Measurements from ENCODE around the gene AKAP6.

The AKAP6 gene

DNA sequence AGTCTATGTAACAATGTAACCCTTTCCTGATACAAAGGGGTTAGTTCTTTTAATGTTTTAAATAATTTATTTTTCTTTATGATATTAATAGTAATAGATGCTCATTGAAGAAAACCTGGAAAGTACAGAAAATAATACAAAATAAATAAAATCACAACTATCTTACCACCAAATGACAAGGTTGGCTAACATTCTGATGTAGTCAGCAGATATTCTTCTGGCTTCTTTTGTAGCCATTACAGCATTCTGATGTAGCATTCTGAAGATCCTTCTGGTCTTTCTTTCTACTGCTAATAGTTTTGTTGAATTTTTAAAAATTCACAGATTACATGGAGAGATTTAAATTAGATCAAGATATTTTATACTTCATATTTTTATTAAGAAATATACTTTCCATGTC, 301.6 kb downstream of the AKAP6 start:
- Histone ChIP-seq H3K27ac (no peak overlapping the region), H3K4me1 (ENCODE audit: low read depth, poor library complexity, severe bottlenecking) (peaks cover 6% of the 10 kb centered on the region), H3K4me2 (no peak overlapping the region), H3K27me3 (ENCODE audit: insufficient read depth, low read depth) (no peaks in the 10 kb centered on the region), H3K9ac (no peak overlapping the region), H3K79me2 (ENCODE audit: insufficient read depth, low read depth) (no peaks in the 10 kb centered on the region), H2AFZ (ENCODE audit: low read depth) (no peak overlapping the region), H4K20me1 (ENCODE audit: insufficient read depth) (no peaks in the 10 kb centered on the region), H3K4me3 (IDR thresholded peaks at IDR 0.05; ENCODE audit: insufficient read depth, low read depth, low read length) (no peak overlapping the region), H3K36me3 (ENCODE audit: insufficient read depth) (no peaks in the 10 kb centered on the region)
- TF ChIP-seq, protein P1, sequence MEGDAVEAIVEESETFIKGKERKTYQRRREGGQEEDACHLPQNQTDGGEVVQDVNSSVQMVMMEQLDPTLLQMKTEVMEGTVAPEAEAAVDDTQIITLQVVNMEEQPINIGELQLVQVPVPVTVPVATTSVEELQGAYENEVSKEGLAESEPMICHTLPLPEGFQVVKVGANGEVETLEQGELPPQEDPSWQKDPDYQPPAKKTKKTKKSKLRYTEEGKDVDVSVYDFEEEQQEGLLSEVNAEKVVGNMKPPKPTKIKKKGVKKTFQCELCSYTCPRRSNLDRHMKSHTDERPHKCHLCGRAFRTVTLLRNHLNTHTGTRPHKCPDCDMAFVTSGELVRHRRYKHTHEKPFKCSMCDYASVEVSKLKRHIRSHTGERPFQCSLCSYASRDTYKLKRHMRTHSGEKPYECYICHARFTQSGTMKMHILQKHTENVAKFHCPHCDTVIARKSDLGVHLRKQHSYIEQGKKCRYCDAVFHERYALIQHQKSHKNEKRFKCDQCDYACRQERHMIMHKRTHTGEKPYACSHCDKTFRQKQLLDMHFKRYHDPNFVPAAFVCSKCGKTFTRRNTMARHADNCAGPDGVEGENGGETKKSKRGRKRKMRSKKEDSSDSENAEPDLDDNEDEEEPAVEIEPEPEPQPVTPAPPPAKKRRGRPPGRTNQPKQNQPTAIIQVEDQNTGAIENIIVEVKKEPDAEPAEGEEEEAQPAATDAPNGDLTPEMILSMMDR (conservative IDR thresholded peaks at IDR 0.05; ENCODE audit: low read depth, low read length) = no peak

DNA sequence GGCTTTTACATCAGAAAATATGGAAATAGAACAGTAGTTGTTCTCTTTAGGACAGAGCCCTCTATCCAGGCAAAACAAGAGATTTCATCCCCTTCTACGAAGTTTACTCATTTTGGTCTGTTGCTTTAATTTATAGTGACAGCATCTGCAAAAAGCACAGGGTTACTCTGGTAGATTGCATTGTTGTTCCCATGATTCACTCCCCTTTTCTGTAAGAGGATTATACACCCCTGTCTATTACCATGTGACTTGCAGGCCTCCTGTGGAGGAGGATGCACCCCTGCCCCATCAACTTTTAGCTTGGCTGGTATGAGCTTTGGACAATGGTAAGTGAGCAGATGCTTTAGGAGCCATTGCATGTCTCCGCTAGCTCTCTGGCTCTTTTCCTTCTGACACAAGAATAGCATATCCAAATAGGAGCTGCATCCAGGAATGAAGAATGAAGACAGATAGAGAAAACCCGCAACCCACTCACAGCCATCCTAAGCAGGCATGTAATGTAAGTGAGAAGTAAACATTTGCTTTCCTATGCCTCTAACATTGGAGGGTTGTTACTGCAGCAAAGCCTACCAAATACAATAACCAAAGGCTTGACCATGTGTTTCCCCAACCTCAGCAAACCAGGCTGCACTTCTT, 304.2 kb downstream of the AKAP6 start:
- no peak overlapping the region for H3K9ac ChIP-seq
- no peaks in the 10 kb centered on the region for H3K36me3 ChIP-seq (ENCODE audit: insufficient read depth)
- no peaks in the 10 kb centered on the region for H3K79me2 ChIP-seq (ENCODE audit: insufficient read depth, low read depth)
- no peaks in the 10 kb centered on the region for H4K20me1 ChIP-seq (ENCODE audit: insufficient read depth)
- H3K4me1 ChIP-seq (ENCODE audit: low read depth, poor library complexity, severe bottlenecking) = peaks cover 9% of the 10 kb centered on the region
- TF ChIP-seq, protein P1 (conservative IDR thresholded peaks at IDR 0.05; ENCODE audit: low read depth, low read length) = no peak
- no peak overlapping the region for H3K4me3 ChIP-seq (IDR thresholded peaks at IDR 0.05; ENCODE audit: insufficient read depth, low read depth, low read length)
- no peak overlapping the region for H2AFZ ChIP-seq (ENCODE audit: low read depth)
- H3K27me3 ChIP-seq (ENCODE audit: insufficient read depth, low read depth) = no peaks in the 10 kb centered on the region
- H3K27ac ChIP-seq = no peak overlapping the region
- no peak overlapping the region for H3K4me2 ChIP-seq

DNA sequence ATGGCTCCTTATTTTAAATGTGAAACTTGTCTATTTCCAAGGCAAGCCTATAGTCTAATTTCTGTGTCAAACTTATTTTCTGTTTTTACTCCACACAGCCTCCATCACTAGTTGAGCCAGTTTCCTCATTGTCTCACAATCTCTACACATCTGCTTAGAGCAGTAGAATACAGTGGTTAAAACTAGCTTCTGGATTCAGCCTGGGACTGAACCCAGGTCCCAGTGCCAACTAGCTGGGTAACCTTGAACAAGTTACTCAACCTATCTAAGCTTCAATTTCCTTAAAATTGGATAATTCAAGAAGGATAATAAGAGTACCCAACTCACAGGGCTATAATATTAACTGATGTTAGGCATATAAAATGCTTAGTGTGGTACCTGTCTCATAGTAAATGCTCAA, 304.8 kb downstream of the AKAP6 start:
- H3K27ac ChIP-seq = no peak overlapping the region
- H3K4me3 ChIP-seq (IDR thresholded peaks at IDR 0.05; ENCODE audit: insufficient read depth, low read depth, low read length) = no peak overlapping the region
- no peak overlapping the region for H3K9ac ChIP-seq
- no peak overlapping the region for H2AFZ ChIP-seq (ENCODE audit: low read depth)
- no peaks in the 10 kb centered on the region for H3K79me2 ChIP-seq (ENCODE audit: insufficient read depth, low read depth)
- H3K4me1 ChIP-seq (ENCODE audit: low read depth, poor library complexity, severe bottlenecking) = peaks cover 9% of the 10 kb centered on the region
- TF ChIP-seq, protein P1 (conservative IDR thresholded peaks at IDR 0.05; ENCODE audit: low read depth, low read length) = no peak
- H3K4me2 ChIP-seq = no peak overlapping the region
- H3K36me3 ChIP-seq (ENCODE audit: insufficient read depth) = no peaks in the 10 kb centered on the region
- H4K20me1 ChIP-seq (ENCODE audit: insufficient read depth) = no peaks in the 10 kb centered on the region
- H3K27me3 ChIP-seq (ENCODE audit: insufficient read depth, low read depth) = no peaks in the 10 kb centered on the region

DNA sequence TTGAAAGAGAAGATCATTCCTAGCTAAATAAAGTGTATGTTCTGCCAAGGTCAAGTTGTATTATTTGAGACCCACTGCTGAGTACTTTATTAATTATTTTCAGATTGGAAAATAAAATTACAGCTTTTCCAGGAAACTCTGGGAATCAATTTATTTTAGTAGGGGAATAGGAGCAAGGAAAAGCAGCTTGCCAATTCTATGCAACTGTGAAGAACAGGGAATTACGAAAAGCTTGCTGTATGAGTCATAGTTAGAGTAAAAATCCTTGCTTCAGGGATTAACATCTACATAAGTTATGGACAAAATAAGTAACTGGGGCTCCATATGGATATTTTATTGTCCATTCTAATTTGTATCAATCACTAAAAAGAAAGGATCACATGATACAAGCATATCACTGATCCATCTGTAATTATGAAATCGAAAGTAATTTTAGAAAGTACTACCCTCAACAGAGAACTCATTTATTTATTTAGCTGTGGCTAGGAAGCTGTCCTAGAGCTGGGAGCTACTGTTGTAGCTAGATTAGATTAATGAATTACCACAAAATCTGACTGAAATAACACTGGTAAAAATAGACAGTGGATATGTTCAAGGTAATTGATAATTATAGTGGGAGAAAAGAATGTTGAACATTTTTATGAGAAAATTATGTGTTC, 306.1 kb downstream of the AKAP6 start:
- Histone ChIP-seq H3K79me2 (ENCODE audit: insufficient read depth, low read depth) (no peaks in the 10 kb centered on the region), H3K9ac (no peak overlapping the region), H3K27me3 (ENCODE audit: insufficient read depth, low read depth) (no peaks in the 10 kb centered on the region), H3K4me1 (ENCODE audit: low read depth, poor library complexity, severe bottlenecking) (peaks cover 9% of the 10 kb centered on the region), H3K36me3 (ENCODE audit: insufficient read depth) (no peaks in the 10 kb centered on the region), H3K4me3 (IDR thresholded peaks at IDR 0.05; ENCODE audit: insufficient read depth, low read depth, low read length) (no peak overlapping the region), H2AFZ (ENCODE audit: low read depth) (no peak overlapping the region), H3K27ac (no peak overlapping the region), H3K4me2 (no peak overlapping the region), H4K20me1 (ENCODE audit: insufficient read depth) (no peaks in the 10 kb centered on the region)
- TF ChIP-seq, protein P1 (conservative IDR thresholded peaks at IDR 0.05; ENCODE audit: low read depth, low read length) = no peak

Measured in KMS-11 (cell line).